ENCODE results near the gene PHACTR1. TPM values are rescaled to one million over a fixed set of nuclear protein-coding genes. Genes with fewer than 3 reads are reported as not detected.

Gene PHACTR1
- total RNA-seq, 4 donors from 2014 or later: 2.0 to 8.3 (median 4.5) TPM

DNA sequence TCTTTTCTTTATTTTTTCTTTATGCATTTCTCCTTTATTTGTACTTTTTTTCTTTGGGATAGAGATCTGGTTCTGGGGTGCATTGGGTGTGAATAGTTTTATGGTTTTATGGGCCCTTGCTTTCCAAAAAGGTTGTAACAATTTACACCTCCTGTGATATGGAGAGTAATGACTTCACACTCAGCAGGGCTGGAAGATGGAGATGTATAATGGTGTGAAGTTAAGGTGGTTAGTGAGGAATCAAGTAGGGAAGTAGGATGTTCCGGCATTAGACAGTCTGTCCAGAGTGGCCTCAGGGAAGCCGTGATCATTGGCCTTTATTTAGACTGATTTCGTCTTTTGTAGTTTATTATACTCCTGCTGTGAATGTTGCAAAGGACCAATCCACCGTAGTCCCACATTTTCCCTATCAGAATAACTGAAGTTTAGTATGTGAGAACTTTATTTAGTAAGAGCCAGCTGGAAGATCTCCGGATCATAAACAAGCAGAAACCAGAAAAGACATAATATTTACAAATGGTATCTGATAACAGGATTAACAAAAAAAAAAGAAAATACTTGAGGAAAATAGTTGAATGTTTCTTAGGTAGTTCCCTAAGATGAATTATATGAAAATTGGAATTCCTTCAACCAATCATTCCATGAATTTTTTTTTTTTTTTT, 356.2 kb downstream of the PHACTR1 start:
- no peaks in the 10 kb centered on the region for H3K27me3 ChIP-seq
- no peak for DNase-seq
- no peak overlapping the region for H3K4me3 ChIP-seq
- intact Hi-C loops (cut with DNase I; ENCODE audit: low total_unique reads): no loop called here
- no peaks in the 10 kb centered on the region for H3K4me1 ChIP-seq
- H3K27ac ChIP-seq: no peak overlapping the region
- TF ChIP-seq CTCF (IDR thresholded peaks at IDR 0.05) (no peak), POLR2A (IDR thresholded peaks at IDR 0.05) (no peak)
- H3K36me3 ChIP-seq: no peaks in the 10 kb centered on the region
- H3K9me3 ChIP-seq: no peaks in the 10 kb centered on the region

DNA sequence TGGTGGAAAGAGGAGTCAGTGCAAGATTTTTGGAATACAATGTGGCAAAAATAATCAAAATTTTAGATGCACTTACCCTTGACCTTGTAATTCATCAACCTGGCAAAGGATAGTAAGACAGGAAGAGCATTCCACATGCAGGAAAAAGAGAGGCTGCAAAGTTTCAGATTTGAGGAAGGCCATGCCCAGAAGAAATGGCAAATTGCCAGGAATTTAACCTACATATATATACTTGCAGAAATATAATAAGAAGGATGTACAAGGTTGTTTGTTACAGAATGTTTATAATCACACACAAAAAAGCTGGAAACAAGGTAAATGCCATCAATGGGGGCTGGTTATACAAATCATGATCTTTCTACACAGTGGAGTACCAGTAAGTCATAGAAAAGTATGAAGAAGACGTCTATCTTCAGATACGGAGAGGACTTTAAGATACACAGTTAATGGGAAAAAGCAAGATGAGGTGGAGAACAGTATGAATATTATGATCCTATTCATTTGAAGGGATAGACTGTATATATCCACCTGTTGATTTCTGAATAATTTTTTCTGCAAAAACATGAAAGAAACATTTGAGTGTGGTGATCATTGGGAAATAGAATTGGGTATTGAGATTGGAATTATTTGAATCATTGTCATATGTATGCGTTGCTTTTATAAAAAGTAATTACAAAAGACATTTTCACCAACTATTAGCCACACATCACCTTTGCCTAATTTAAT, 358.0 kb downstream of the PHACTR1 start:
- no peaks in the 10 kb centered on the region for H3K36me3 ChIP-seq
- no peaks in the 10 kb centered on the region for H3K9me3 ChIP-seq
- H3K27me3 ChIP-seq: no peaks in the 10 kb centered on the region
- no peaks in the 10 kb centered on the region for H3K4me1 ChIP-seq
- no peak overlapping the region for H3K4me3 ChIP-seq
- TF ChIP-seq POLR2A (IDR thresholded peaks at IDR 0.05): no peak
- no peak for TF ChIP-seq CTCF (IDR thresholded peaks at IDR 0.05)
- no peak for DNase-seq
- intact Hi-C loops (cut with DNase I; ENCODE audit: low total_unique reads): no loop called here
- no peak overlapping the region for H3K27ac ChIP-seq

DNA sequence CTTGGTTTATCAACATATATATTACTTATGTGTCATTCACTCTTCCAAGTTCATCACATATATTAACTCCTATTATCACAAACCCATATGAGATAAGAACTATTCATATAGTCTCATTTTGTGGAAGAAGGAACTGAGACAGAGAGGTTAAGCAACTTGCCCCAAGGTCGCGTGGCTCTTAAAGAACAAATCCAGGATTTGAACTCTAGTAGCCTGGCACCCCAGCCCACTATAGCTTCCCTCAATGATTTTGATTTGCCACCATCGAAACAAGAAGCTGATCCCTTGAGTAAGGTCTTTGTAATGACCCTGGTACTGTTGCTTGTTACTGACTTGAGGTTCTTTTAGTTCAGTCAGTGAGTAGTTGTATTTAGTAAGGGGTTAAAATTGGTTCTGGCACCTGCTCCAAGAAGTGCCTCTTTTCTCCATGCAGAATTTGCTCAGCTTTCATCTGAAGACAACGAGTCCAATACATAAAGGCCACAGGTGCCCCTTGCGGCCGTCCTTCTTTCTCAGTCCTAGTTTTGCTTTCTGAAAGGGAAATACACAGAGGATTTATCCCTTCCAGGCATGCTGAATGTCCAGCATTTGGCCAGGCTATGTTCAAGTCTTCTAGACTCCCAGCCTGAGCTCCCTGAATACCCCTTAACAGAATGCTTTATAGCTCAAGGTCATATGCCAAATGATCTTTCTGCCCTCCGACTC, 358.7 kb downstream of the PHACTR1 start:
- H3K27ac ChIP-seq: no peak overlapping the region
- H3K4me1 ChIP-seq: no peaks in the 10 kb centered on the region

GRCh38 chr6:13076575-13076974, 360.0 kb downstream of the PHACTR1 start:
- intact Hi-C loops (cut with DNase I; ENCODE audit: low total_unique reads): no loop called here
- H3K4me1 ChIP-seq: no peaks in the 10 kb centered on the region
- no peaks in the 10 kb centered on the region for H3K36me3 ChIP-seq
- H3K4me3 ChIP-seq: no peak overlapping the region
- no peak for TF ChIP-seq POLR2A (IDR thresholded peaks at IDR 0.05)
- no peak for TF ChIP-seq CTCF (IDR thresholded peaks at IDR 0.05)
- H3K27me3 ChIP-seq: no peaks in the 10 kb centered on the region
- no peak overlapping the region for H3K27ac ChIP-seq
- no peak for DNase-seq
- no peaks in the 10 kb centered on the region for H3K9me3 ChIP-seq

More for the DNA sequence above, 358.7 kb downstream of the PHACTR1 start:
- H3K36me3 ChIP-seq: no peaks in the 10 kb centered on the region
- H3K27me3 ChIP-seq: no peaks in the 10 kb centered on the region
- TF ChIP-seq POLR2A (IDR thresholded peaks at IDR 0.05) (no peak), CTCF (IDR thresholded peaks at IDR 0.05) (no peak)
- no peak overlapping the region for H3K4me3 ChIP-seq
- H3K9me3 ChIP-seq: no peaks in the 10 kb centered on the region
- DNase-seq: no peak
- intact Hi-C loops (cut with DNase I; ENCODE audit: low total_unique reads): no loop called here

DNA sequence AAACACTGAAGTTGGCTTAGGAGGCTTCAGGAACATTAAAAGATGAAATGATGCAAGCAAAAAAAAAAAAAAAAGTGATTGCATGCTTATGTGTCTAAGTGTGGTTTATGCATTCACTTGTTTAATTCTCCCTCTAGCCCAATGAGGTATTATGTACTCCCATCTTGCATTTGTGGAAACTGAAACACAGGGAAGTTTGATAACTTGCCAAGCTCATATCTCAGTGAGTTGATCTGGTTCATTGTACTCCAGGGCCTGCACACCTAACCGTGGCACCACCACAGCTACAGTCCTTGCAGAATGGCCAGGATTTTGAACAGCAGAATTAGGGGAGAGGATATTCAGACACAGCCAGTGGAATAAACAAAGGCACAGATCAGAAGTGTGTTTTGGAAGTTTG, 360.6 kb downstream of the PHACTR1 start:
- Histone ChIP-seq H3K4me1 (no peaks in the 10 kb centered on the region), H3K4me3 (no peak overlapping the region), H3K36me3 (no peaks in the 10 kb centered on the region), H3K27me3 (no peaks in the 10 kb centered on the region), H3K27ac (no peak overlapping the region), H3K9me3 (no peaks in the 10 kb centered on the region)
- no peak for DNase-seq
- TF ChIP-seq CTCF (IDR thresholded peaks at IDR 0.05) (no peak), POLR2A (IDR thresholded peaks at IDR 0.05) (no peak)
- intact Hi-C loops (cut with DNase I; ENCODE audit: low total_unique reads): no loop called here
